ENCODE measurements around the gene PDE4A.
A peak's percentile ranks its signal among the peaks of the same experiment; 100 is the strongest.
"Not testable (repeated sequence)": the region's sequence is repeated elsewhere in the genome, so short reads cannot be mapped to it uniquely, and the experiment has no call there.

Gene PDE4A

DNA sequence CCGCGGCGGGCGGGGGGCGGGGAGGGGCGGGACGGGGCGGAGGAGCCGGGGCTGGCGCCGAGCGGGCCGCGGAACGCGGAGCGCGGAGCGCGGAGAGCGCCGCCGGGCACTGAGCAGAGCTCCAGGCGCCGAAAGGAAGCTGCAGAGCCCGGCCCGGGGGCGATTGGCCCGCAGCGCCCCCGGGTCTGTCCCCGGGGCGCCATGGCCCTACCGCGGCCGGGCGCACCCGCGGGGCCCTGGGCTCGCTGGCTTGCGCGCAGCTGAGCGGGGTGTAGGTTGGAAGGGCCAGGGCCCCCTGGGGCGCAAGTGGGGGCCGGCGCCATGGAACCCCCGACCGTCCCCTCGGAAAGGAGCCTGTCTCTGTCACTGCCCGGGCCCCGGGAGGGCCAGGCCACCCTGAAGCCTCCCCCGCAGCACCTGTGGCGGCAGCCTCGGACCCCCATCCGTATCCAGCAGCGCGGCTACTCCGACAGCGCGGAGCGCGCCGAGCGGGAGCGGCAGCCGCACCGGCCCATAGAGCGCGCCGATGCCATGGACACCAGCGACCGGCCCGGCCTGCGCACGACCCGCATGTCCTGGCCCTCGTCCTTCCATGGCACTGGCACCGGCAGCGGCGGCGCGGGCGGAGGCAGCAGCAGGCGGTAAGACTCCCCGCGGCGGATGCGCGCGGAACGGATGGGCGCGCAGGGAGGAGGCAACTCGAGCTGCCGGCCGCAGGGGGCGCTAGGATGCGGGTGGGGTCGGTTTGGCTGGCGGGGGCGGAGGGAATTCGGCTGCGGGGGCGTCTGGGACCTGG, at the start of gene PDE4A:
TSS of gene PDE4A (plus strand) at position 95 of the 796 bp plus-strand sequence. CDS start at position 322, 227 bp downstream.
- DNase-seq (ENCODE audit: low read depth, low spot score): peak; percentile 65

DNA sequence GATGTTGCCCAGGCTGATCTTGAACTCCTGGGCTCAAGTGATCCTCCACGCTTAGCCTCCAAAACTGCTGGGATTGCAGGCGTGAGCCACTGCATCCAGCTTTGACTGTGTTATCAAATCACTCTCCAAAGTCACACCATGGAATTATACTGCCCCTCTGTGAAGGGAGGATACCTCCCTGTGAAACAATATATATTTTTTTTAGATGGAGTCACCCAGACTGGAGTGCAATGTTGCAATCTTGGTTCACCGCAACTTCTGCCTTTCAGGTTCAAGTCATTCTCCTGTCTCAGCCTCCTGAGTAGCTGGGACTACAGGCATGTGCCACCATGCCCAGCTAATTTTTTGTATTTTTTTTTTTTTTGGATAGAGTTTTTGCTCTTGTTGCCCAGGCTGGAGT, 47.6 kb upstream of the PDE4A start:
- DNase-seq (ENCODE audit: low read depth, low spot score): no peak

DNA sequence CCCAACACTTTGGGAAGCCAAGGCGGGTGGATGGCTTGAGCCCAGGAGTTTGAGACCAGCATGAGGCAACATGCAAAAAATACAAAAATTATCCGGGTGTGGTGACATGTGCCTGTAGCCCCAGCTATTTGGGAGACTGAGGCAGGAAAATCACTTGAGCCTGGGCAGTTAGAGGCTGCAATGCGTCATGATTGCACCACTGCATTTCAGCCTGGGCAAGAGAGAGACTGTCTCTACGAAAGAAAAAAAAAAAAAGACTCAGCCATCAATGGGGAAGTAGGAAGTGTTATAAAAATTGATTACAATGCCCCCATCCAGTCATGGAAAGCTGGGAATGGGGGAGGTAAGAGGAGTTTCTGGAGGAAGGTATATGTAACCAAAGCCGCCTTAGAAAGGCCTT, 45.4 kb upstream of the PDE4A start:
- no peak for DNase-seq (ENCODE audit: low read depth, low spot score)

DNA sequence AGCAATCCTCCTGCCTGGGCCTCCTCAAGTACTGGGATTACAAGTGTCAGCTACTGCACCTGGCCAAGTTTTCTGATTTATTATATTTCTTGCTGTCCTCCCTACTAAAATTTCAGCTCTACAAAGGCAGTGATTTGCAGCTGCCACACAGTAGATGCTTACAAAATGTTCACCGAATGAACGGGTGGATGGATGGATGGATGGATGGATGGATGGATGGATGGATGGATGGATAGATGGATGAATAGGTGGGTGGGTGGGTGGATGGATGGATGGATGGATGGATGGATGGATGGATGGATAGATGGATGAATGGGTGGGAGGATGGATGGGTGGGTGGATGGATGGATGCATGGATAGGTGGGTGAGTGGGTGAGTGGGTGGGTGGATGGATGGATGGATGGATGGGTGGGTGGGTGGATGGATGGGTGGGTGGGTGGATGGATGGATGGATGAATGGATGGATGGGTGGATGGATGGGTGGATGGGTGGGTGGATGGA, 43.1 kb upstream of the PDE4A start:
- not testable (repeated sequence) for DNase-seq (ENCODE audit: low read depth, low spot score)

DNA sequence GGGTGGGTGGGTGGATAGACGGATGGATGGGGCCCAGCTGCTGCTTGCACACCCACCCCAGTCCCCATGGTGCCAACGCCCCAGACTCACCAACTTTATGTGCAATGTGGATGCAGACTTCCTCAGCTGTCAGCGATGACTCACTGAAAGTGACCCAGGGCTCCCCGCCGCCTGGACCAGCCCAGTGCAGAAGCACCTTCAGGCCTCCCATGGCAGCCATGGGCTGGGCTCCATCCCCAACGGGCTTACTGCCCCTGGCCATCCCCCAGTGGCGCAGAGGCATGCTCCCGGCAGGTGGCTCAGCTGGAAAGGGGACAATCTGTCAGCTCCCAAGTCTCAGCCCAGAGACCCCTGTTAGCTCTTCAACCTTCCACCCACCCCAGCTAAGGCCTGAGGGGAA, 42.2 kb upstream of the PDE4A start:
- no peak for DNase-seq (ENCODE audit: low read depth, low spot score)

DNA sequence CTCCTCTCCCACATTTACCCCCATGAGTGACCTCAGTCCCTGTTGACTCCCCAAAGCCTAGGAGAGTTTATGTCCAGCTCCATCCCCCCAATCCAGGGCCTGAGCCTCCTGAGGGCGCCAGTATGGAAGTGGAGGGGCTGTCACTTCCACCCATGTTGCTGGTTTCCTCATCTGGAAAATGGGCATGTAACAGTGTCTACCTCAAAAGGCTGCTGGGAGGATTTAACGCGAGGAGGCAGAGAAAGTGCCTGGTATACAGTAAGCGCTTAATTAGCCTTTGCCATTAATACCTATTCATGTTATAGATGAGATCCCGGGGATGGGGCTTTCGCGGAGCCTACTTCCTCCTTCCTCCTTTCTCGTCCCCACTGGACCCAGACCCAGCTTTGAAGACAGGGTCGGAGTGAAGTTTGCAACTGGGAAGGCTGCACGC, 40.4 kb upstream of the PDE4A start:
- peak; percentile 11 for DNase-seq (ENCODE audit: low read depth, low spot score)

DNA sequence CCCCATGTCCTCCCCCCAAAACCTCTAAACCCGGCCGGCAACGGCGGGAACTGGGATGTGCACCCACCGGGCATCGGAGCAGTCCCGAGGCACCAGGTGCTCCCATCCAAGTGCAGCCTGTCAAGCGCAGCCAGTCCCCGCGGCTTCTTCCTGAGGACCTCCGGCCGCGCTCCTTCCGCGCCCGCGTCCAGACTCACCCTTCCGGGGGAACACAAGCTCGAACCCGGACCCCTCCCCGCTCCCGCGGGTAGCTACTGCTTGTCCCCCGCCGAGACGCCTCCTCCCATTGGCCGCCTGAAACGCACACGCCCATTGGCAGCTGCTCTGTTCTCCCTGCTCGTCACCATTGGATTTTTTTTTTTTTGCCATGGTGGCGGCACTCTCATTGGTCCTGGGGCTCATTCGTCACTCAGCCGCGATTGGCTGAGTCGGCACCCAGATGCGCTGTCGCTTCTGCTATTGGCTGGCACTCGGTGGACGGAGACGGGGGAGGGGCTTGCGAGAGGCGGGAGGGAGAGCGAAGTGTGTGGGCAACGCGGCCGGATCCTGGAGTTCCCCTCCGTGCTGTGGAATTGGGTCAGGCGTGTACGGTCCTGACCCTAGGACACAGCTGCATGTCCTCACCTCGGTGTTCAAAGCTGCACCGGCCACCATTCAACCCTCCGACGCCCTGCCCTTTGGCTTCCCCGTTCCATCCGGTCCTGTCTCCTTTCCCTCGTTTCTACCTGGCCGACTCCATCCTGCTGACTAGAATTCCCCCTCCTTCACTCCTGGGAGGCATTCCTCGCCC, 39.8 kb upstream of the PDE4A start, which contains the start of gene TYK2:
TSS of gene TYK2 (minus strand) at position 260 of the 790 bp plus-strand sequence. CDS start 2,166 bp downstream, outside the sequence.
- peak; percentile 99 for DNase-seq (ENCODE audit: low read depth, low spot score)

DNA sequence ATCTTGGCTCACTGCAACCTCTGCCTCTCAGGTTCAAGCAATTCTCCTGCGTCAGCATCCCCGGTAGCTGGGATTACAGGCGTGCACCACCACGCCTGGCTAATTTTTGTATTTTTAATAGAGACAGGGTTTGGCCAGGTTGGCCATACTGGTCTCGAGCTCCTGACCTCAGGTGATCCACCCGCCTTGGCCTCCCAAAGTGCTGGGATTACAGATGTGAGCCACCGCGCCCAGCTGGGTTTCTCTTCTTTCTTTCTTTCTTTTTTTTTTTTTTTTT, 37.2 kb upstream of the PDE4A start:
- not testable (repeated sequence) for DNase-seq (ENCODE audit: low read depth, low spot score)

DNA sequence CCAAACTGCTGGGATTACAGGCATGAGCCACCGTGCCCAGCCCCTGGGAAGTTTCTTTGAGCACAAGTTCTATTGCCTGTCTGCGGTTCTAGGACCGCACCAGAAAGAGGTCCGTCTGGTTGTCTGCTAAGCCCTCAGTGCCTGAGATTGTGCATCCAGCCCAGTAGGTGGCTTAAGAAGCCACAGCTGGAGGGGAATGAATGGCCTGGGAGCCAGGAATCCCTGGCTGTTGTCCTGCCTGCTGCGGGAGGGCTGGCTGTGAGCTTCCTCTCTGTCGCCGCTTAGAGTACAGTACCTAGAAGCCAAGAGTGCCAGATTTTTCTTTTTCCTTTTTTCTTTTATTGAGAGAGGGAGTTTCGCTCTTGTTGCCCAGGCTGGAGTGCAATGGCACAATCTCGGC, 35.8 kb upstream of the PDE4A start:
- DNase-seq (ENCODE audit: low read depth, low spot score): no peak

DNA sequence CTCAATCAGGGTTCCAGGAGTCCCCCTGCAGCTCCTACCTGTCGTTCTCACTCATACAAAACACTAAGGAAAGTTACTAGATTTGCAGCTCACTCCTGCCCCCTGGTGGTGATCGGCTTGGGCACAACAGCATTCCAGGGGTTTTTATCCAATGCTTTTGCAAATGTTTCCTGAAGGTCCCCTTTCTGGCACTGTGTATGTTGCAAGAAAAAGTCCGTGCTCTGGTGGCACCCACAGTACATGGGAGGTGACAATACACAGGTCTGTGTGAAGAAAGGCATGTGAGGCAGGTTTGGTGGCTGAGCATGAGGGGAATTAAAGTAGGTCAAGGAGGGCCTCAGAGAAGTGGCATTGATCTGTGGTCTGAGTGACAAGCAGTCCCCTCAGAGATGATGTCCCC, 31.4 kb upstream of the PDE4A start:
- DNase-seq (ENCODE audit: low read depth, low spot score): peak; percentile 86

DNA sequence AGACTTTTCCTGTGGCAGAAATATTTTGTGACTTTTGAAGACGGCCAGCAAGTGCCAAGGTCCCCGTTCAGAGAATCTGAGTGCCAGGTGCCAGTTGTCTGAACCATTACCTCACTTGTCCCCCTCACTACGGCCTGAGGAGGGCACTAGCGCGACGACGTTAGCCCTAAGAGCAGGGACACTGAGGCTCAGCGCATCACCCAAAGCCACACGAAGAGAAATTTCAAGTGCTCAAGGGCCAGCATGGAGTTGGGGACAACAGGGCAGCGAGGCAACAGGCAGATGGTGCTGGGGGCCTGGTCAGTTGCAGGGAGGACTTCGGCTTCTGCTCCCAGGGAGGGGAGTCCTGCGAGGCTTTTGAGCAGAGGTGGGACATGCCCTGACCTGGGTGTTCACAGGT, 30.5 kb upstream of the PDE4A start:
- peak; percentile 14 for DNase-seq (ENCODE audit: low read depth, low spot score)

DNA sequence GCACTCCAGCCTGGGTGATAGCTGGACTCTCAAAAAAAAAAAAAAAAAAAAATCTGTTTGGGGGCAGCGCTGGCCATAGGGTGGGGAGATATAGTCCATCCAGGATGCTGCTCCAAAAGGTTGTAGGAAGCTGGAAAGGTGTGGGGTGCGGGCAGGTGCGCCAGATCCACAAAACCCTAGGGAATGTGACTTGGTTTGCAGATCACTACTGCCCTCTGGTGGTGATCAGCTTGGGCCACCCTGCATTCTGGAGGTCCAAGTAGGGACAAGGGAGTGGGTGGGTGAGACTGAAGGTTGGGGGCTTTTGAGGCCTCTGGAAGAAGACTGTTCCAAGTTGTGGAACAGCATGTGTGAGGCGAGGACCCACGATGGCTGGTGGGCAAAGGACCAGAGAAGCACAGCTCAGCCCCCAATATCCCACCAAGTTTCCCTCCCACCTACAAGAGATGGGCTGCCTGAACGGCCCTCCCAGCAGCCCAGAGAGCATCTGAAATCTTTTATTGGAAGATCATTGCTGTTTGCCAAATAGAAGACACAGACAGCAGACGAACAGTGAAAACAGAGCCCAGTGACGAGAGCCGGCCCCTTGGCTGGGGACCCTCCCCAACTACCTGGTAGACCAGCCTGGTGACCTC, 29.6 kb upstream of the PDE4A start:
- peak; percentile 80 for DNase-seq (ENCODE audit: low read depth, low spot score)

DNA sequence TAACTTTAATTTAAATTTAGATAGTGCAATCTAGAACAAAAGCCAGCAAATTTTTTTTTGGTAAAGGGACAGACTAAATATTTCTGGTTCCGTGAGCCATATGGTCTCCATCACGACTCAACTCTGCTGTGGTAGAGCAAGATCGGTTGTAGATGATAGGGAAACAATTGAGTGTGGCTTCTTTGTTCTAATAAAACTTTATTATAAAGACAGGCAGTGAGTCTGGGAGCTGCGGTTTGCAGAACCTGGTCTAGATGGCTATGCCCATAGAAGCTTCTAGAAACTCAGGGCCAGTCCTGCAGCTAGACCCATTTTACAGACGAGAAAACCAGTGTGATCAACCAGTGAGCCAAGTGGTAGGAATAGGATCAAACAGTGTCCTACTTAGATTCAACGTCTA, 28.2 kb upstream of the PDE4A start:
- DNase-seq (ENCODE audit: low read depth, low spot score): no peak

DNA sequence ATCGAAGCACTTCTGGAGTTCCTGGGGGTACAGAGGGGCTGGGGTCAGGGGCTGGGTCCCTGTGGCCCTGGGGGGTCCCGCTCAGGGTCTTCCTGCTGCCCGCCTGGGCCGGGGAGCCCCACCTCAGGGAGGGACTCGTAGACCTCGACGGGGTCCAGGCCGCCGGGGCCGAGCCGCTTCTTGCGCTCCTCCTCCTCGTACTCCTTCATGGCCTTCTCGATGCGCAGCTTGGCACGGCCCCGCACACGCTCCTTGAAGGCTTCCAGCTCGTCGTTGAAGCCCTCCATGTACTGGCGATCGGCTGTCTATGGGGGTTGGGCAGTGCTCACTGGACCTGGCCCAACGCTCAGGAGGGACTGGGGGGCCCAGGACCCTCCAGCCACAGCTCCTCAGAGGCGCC, 27.2 kb upstream of the PDE4A start:
- no peak for DNase-seq (ENCODE audit: low read depth, low spot score)

DNA sequence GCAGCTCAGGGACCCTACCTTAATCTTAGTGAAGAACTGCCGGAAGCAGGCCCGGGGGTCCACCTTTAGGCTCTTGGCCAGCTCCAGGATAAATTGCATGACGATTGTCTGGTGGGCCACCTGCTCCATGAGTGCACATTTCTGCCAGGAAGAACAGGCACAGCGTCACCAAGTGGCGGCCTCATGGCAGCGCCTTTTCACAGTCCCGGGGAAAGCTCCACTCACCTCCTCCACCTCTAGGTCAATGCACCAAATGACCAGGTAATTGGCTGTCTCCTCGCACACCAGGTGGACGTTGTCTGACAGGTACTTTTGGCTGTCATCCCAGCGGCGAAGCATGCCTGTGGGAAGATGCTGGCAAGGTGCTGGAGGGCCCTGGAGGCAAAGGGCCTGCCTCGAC, 25.3 kb upstream of the PDE4A start:
- no peak for DNase-seq (ENCODE audit: low read depth, low spot score)

DNA sequence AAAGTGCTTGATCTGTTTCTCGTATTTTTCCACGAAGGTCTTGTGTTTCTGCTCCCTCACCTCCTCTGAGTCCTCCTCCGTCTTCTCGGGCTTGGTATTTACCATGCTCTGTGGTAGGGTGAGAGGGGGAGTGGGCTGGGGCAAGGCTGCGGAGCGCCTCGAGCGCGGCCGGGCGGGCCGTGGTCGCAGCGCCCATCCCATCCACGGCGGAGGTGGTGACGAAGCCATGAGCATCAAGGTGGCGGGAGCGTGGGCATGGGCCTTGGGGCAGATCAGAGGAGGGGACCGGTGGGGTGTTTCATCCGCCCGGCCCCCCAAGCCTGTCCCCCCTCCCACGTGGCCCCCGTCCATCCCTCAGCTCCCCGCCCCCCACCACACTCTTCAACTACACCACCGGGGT, 24.9 kb upstream of the PDE4A start:
- no peak for DNase-seq (ENCODE audit: low read depth, low spot score)

DNA sequence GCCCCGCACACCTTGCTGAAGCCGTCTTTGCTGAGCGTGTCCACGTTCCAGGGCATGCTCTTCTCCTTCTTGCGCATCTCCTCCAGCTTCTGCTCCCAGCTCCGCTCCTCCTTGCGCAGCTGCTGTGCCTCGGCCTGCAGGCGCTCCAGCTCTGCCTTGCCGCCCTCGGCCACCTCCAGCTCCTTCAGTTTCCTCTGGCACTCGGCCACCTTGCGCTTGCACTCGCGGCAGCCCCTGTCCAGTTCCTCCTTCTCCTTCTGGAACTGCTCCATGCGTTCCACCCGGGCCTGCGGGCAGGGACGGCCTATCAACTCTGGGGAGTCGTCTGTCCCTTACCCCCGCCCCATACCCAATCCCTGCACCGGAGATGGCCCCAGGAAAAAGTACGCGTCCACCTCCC, 24.4 kb upstream of the PDE4A start:
- no peak for DNase-seq (ENCODE audit: low read depth, low spot score)

DNA sequence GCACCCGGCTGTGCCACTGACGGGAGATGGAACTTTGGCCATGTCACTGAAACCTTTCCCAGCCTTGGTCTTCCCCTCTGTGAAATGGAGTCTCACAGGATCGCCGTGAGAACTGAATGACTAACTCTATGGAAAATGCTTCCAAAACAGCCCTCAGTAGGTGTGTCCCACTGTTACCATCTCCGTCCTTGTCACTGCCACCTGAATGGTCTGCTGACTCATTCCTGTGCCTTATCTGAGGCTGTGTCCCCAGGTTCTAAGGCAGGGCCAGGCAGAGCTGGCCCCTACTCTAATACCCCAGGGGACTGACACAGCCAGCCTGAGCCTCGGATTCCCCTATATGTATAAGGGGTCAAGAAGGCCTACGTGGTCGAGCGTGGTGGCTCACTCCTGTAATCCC, 21.5 kb upstream of the PDE4A start:
- DNase-seq (ENCODE audit: low read depth, low spot score): no peak

DNA sequence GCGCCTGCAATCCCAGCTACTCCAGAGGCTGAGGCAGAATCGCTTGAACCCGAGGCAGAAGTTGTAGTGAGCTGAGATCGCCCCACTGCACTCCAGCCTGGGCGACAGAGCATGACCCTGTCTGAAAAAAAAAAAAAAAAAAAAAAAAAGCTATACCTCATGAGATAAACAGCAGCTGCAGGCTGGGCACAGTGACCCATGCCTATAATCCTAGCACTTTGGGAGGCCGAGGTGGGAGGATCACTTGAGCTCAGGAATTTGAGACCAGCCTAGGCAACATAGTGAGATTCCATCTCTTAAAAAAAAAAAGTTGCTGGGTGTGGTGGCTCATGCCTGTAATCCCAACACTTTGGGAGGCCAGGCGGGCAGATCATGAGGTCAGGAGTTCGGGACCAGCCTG, 21.0 kb upstream of the PDE4A start:
- DNase-seq (ENCODE audit: low read depth, low spot score): not testable (repeated sequence)

DNA sequence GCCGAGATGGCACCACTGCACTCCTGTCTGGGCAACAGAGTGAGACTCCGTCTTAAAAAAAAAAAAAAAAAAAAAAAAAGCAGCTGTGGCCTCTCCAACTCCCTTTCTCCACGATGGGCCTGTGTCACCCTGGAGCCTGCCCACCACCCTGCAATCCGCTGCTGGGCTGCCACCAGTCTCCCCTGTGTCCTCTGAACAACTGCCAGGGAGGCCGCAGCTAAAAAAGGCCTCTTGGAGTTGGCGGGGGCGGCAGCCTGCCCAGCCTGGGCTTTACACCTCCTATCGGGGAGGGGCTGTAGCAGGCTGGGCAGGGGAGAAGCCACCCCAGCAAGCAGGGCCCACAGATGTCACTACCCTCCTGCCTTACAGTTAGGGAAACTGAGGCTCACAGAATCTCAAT, 20.5 kb upstream of the PDE4A start:
- no peak for DNase-seq (ENCODE audit: low read depth, low spot score)

DNA sequence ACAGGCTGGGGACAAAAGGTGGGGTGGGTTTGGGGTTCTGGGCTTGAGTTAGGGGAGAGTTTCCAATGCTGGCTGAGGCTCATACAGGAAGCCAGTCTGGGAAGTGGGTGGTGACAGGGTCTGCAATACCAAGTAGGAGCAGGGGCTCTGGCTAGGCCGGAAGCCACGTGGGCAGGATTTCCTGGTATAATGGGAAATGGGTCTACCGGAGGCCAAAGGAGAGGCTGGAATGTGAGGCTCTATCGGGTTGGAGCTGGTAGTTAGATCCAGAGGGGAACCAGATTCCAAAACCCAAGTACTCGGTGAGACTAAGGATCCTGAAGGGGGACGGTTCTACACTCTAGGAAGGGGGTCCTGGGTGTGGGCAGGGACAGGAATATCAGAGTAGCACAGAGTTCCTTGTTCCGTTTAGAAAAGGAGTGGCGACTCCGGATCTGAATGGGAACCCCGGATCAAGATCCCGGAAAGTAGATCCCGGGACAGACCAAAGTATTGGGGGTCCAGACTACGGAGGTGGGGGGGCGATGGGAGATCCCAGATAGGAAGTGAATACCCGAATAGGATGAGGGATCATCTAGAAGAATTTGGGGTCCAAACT, 17.8 kb upstream of the PDE4A start:
- DNase-seq (ENCODE audit: low read depth, low spot score): peak; percentile 42
